HG02973 (cell line): ENCODE results near the gene WNT16.

Source experiments
- ATAC-seq: cut with Tn5 transposase; IDR thresholded peaks from one replicate; pipeline ENCODE4 v1.9.1; 2021; ENCODE audit warnings: moderate library complexity; ENCODE audit not compliant: unreplicated experiment

The WNT16 gene

GRCh38 chr7:121390109-121390508, 61.3 kb downstream of the WNT16 start:
- ATAC-seq, result no peak

DNA sequence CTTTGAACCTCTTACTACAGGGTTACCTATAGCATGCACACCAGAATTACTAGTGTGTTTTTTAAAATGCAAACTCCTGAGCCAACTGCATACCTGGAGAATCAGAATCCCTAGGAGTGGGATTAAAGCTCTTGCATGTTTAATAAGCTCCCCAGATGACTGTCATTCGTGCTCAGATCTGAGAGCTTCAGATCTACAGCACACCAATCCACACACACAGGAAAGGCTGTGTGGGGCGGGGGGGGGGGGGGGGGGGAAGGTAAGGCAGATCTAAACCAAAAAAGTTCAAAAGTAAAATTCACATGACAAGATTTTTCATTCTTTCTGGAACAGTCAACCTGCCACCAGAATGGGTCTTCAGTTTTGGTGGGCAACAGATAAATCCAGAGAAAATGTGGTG, 61.8 kb downstream of the WNT16 start:
- ATAC-seq, result no peak
